Upper lobe of left lung (tissue), 6 donors: ENCODE data around the gene PODXL2. TPM values are rescaled to one million over a fixed set of nuclear protein-coding genes. Genes with fewer than 3 reads are reported as not detected.

Source experiments
- ATAC-seq, 2 donors: fragments of 200-7000 bp; cut with Tn5 transposase; one replicate each; pipeline ENCODE4 v1.9.1; 2022; ENCODE audit warnings: mild to moderate bottlenecking in 2 of 2, moderate library complexity in 2 of 2; ENCODE audit not compliant: low FRiP score in 2 of 2
- DNase-seq, 2 donors: peaks; one replicate each; pipeline ENCODE4 v3.0.0-alpha.2; 2019 to 2020
- H3K27ac ChIP-seq, 4 donors: fragments of 200-600 bp; sonication (generic); one replicate each; pipeline ENCODE4 v1.5.1; 2016 to 2019
- H3K27me3 ChIP-seq, 4 donors: fragments of 200-600 bp; sonication (generic); one replicate each; pipeline ENCODE4 v1.5.1; 2017 to 2019
- H3K36me3 ChIP-seq, 4 donors: fragments of 200-600 bp; sonication (generic); one replicate each; pipeline ENCODE4 v1.5.1; 2016 to 2019
- H3K4me1 ChIP-seq, 4 donors: fragments of 200-600 bp; sonication (generic); one replicate each; pipeline ENCODE4 v1.5.1; 2018 to 2019
- H3K4me3 ChIP-seq, 4 donors: fragments of 200-600 bp; sonication (generic); one replicate each; pipeline ENCODE4 v1.5.1; 2017 to 2019; ENCODE audit warnings: mild to moderate bottlenecking in 2 of 4, moderate library complexity in 1 of 4
- H3K9me3 ChIP-seq, 4 donors: fragments of 200-600 bp; sonication (generic); one replicate each; pipeline ENCODE4 v1.5.1; 2018 to 2019
- EP300 ChIP-seq, 4 donors: sonication (generic); formaldehyde crosslinking; IDR thresholded peaks; one replicate each; pipeline ENCODE4 v1.5.1; 2017; ENCODE audit warnings: antibody characterized with exemption in 4 of 4, control low read depth in 2 of 4
- POLR2A ChIP-seq, 4 donors: fragments of 450-650 bp; IDR thresholded peaks; one replicate each; pipeline ENCODE4 v1.5.1; 2016 to 2017; ENCODE audit warnings: antibody characterized with exemption in 4 of 4, mild to moderate bottlenecking in 2 of 4
- POLR2AphosphoS5 ChIP-seq, 2 donors: sonication (generic); formaldehyde crosslinking; IDR thresholded peaks; one replicate each; pipeline ENCODE4 v1.5.1; 2017; ENCODE audit warnings: antibody characterized with exemption in 2 of 2
- WGBS, 2 donors: methylation state at CpG; one replicate each; pipeline ENCODE4 v1.1.5; 2017 to 2018; 5-methylcytosine and 5-hydroxymethylcytosine counted together
- total RNA-seq, 6 donors: library from RNA; depleted of rRNA in 4 of 6; stranded (reverse); fragments of >200 nt in 4 of 6; gene quantifications; one replicate each; pipeline versions ENCODE4 v1.1.0 to v1.2.1, GENCODE V29; 2016 to 2021
- TF ChIP-seq, protein P1 (sequence below), 6 experiments: fragments of 450-650 bp in 4 of 6; fragments of 200-600 bp in 2 of 6; sonication (generic) in 2 of 6; IDR thresholded peaks; one replicate each; pipeline ENCODE4 v1.5.1; 2016 to 2019; ENCODE audit warnings: antibody characterized with exemption in 6 of 6
- donor health status: DM: no; HTN: no; CAD: no; lungs with moderate emphysema.
- donor health status: DM: no; HTN: yes; CAD: no; lungs with severe emphysema.

PODXL2 gene
- total RNA-seq, 6 donors from 2014 or later, result 1.0 to 5.1 (median 3.5) TPM

- ATAC-seq (no peak), DNase-seq (peak in 1 of 2 donors; percentile 3)
- Histone ChIP-seq H3K4me3 (no peak overlapping the region), H3K4me1 (peaks cover 20 to 40% (median 23%) of the 10 kb centered on the region in 4 donors), H3K9me3 (no peaks in the 10 kb centered on the region), H3K27me3 (no peaks in the 10 kb centered on the region), H3K27ac (no peak overlapping the region), H3K36me3 (peaks cover 0 to 3% (median 1%) of the 10 kb centered on the region in 4 donors)
- no peak for TF ChIP-seq EP300 (IDR thresholded peaks at IDR 0.05)
- no peak for TF ChIP-seq POLR2A (IDR thresholded peaks at IDR 0.05)
- TF ChIP-seq POLR2AphosphoS5 (IDR thresholded peaks at IDR 0.05), result no peak
- TF ChIP-seq, protein P1, sequence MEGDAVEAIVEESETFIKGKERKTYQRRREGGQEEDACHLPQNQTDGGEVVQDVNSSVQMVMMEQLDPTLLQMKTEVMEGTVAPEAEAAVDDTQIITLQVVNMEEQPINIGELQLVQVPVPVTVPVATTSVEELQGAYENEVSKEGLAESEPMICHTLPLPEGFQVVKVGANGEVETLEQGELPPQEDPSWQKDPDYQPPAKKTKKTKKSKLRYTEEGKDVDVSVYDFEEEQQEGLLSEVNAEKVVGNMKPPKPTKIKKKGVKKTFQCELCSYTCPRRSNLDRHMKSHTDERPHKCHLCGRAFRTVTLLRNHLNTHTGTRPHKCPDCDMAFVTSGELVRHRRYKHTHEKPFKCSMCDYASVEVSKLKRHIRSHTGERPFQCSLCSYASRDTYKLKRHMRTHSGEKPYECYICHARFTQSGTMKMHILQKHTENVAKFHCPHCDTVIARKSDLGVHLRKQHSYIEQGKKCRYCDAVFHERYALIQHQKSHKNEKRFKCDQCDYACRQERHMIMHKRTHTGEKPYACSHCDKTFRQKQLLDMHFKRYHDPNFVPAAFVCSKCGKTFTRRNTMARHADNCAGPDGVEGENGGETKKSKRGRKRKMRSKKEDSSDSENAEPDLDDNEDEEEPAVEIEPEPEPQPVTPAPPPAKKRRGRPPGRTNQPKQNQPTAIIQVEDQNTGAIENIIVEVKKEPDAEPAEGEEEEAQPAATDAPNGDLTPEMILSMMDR (IDR thresholded peaks at IDR 0.05), result no peak
- WGBS, 2 donors, result 84 to 86% methylated on average over 14 of the region's 14 CpGs
Observed at GRCh38 chr3:127711021-127711695, 82.2 kb downstream of the PODXL2 start.

DNA sequence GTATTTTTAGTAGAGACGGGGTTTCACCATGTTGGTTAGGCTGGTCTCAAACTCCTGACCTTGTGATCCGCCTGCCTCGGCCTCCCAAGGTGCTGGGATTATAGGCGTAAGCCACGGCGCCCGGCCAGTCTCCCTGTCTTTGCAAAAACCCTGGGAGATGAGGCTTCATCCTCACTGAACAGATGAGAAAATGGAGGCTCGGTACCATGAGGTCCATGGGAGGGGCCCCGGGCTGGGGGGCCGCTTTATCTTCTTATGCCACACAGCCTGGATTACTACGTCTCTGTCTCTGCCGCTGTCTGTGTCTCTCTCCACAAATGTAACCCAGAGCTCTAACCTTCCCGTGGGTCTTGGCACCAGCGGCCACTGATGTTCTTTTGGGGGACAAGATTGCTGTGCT is 82.9 kb downstream of the PODXL2 start:
- Histone ChIP-seq H3K27me3 (no peaks in the 10 kb centered on the region), H3K36me3 (peaks cover 0 to 3% (median 0%) of the 10 kb centered on the region in 4 donors), H3K27ac (peak overlapping the region in 1 of 4 donors; percentile 49), H3K9me3 (no peaks in the 10 kb centered on the region), H3K4me3 (no peak overlapping the region), H3K4me1 (peaks cover 20 to 40% (median 23%) of the 10 kb centered on the region in 4 donors)
- 95% methylated on average over 10 to 14 of the region's 14 CpGs for WGBS, 2 donors
- DNase-seq (no peak), ATAC-seq (no peak)
- TF ChIP-seq POLR2AphosphoS5 (IDR thresholded peaks at IDR 0.05) (no peak), EP300 (IDR thresholded peaks at IDR 0.05) (no peak), POLR2A (IDR thresholded peaks at IDR 0.05) (no peak)
- TF ChIP-seq, protein P1 (IDR thresholded peaks at IDR 0.05), result no peak

GRCh38 chr3:127712461-127712860 is 83.5 kb downstream of the PODXL2 start:
- WGBS, 2 donors, result 72% methylated on average over 9 of the region's 9 CpGs
- H3K36me3 ChIP-seq, result peaks cover 0 to 3% (median 0%) of the 10 kb centered on the region in 4 donors
- H3K27ac ChIP-seq, result peak overlapping the region in 1 of 4 donors; percentile 49
- no peaks in the 10 kb centered on the region for H3K27me3 ChIP-seq
- H3K9me3 ChIP-seq, result no peaks in the 10 kb centered on the region
- H3K4me1 ChIP-seq, result peaks cover 20 to 39% (median 23%) of the 10 kb centered on the region in 4 donors
- no peak overlapping the region for H3K4me3 ChIP-seq
- DNase-seq (no peak), ATAC-seq (no peak)
- TF ChIP-seq EP300 (IDR thresholded peaks at IDR 0.05) (no peak), POLR2AphosphoS5 (IDR thresholded peaks at IDR 0.05) (no peak), POLR2A (IDR thresholded peaks at IDR 0.05) (no peak)
- TF ChIP-seq, protein P1 (IDR thresholded peaks at IDR 0.05), result no peak

GRCh38 chr3:127712881-127713771 is 84.1 kb downstream of the PODXL2 start:
- no peak for TF ChIP-seq EP300 (IDR thresholded peaks at IDR 0.05)
- TF ChIP-seq, protein P1 (IDR thresholded peaks at IDR 0.05), result no peak
- no peak for TF ChIP-seq POLR2AphosphoS5 (IDR thresholded peaks at IDR 0.05)
- no peak for TF ChIP-seq POLR2A (IDR thresholded peaks at IDR 0.05)
- 74 to 80% methylated on average over 4 to 9 of the region's 9 CpGs for WGBS, 2 donors
- Histone ChIP-seq H3K4me1 (peaks cover 20 to 33% (median 23%) of the 10 kb centered on the region in 4 donors), H3K4me3 (no peak overlapping the region), H3K36me3 (peaks cover 0 to 3% (median 0%) of the 10 kb centered on the region in 4 donors), H3K27me3 (no peaks in the 10 kb centered on the region), H3K9me3 (no peaks in the 10 kb centered on the region), H3K27ac (peak overlapping the region in 3 of 4 donors; percentile 1 to 57 (median 49))
- no peak for DNase-seq
- no peak for ATAC-seq
